ENCODE results near the gene BFSP1.

The BFSP1 gene

DNA sequence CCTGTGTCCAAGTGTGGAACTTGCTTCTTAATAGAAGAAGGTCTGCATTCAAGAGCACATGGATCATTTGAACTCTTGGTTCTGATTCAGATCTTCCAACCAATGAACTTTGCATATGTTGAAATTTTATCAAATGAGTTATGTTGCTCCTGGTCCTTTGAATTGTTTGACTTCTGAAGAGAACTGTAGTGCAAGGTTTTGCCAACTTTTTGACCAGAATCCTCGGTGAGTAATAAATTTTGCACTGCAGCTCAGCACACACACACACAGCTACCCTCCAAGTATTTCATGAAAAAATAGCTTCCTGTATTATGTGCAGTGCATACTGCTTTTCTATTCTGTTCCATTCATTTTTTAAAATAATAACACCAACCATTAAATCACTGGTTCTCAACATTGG, 67.5 kb downstream of the BFSP1 start:
- TF ChIP-seq BACH2 (CRISPR knock-in tag; IDR thresholded peaks at IDR 0.05; ENCODE audit: borderline replicate concordance) (no peak), SNAI2 (CRISPR knock-in tag; IDR thresholded peaks at IDR 0.05) (no peak), ZNF565 (CRISPR knock-in tag; conservative IDR thresholded peaks at IDR 0.05; ENCODE audit: low read depth) (no peak), ISL1 (CRISPR knock-in tag; IDR thresholded peaks at IDR 0.05) (no peak), ZFP30 (CRISPR knock-in tag; IDR thresholded peaks at IDR 0.05) (no peak), CSDC2 (CRISPR knock-in tag; IDR thresholded peaks at IDR 0.05) (no peak), ESRRG (CRISPR knock-in tag; IDR thresholded peaks at IDR 0.05) (no peak), ZC3H10 (CRISPR knock-in tag; IDR thresholded peaks at IDR 0.05) (no peak), PPARA (CRISPR knock-in tag; IDR thresholded peaks at IDR 0.05; ENCODE audit: borderline replicate concordance) (no peak), RARB (CRISPR knock-in tag; IDR thresholded peaks at IDR 0.05) (no peak), TCF4 (CRISPR knock-in tag; IDR thresholded peaks at IDR 0.05; ENCODE audit: borderline replicate concordance) (no peak), TOX (CRISPR knock-in tag; IDR thresholded peaks at IDR 0.05; ENCODE audit: borderline replicate concordance) (no peak), ZNF70 (CRISPR knock-in tag; IDR thresholded peaks at IDR 0.05) (no peak), OSR1 (CRISPR knock-in tag; IDR thresholded peaks at IDR 0.05) (no peak), GLIS3 (CRISPR knock-in tag; IDR thresholded peaks at IDR 0.05) (no peak), ZNF8 (CRISPR knock-in tag; IDR thresholded peaks at IDR 0.05) (no peak)
- TF ChIP-seq, protein P1, sequence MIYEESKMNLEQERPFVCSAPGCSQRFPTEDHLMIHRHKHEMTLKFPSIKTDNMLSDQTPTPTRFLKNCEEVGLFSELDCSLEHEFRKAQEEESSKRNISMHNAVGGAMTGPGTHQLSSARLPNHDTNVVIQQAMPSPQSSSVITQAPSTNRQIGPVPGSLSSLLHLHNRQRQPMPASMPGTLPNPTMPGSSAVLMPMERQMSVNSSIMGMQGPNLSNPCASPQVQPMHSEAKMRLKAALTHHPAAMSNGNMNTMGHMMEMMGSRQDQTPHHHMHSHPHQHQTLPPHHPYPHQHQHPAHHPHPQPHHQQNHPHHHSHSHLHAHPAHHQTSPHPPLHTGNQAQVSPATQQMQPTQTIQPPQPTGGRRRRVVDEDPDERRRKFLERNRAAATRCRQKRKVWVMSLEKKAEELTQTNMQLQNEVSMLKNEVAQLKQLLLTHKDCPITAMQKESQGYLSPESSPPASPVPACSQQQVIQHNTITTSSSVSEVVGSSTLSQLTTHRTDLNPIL (CRISPR knock-in tag; IDR thresholded peaks at IDR 0.05; ENCODE audit: low read depth), result no peak
- TF ChIP-seq, protein P2, sequence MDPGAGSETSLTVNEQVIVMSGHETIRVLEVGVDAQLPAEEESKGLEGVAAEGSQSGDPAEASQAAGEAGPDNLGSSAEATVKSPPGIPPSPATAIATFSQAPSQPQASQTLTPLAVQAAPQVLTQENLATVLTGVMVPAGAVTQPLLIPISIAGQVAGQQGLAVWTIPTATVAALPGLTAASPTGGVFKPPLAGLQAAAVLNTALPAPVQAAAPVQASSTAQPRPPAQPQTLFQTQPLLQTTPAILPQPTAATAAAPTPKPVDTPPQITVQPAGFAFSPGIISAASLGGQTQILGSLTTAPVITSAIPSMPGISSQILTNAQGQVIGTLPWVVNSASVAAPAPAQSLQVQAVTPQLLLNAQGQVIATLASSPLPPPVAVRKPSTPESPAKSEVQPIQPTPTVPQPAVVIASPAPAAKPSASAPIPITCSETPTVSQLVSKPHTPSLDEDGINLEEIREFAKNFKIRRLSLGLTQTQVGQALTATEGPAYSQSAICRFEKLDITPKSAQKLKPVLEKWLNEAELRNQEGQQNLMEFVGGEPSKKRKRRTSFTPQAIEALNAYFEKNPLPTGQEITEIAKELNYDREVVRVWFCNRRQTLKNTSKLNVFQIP (CRISPR knock-in tag; IDR thresholded peaks at IDR 0.05; ENCODE audit: borderline replicate concordance, low read depth), result no peak
- TF ChIP-seq, protein P3, sequence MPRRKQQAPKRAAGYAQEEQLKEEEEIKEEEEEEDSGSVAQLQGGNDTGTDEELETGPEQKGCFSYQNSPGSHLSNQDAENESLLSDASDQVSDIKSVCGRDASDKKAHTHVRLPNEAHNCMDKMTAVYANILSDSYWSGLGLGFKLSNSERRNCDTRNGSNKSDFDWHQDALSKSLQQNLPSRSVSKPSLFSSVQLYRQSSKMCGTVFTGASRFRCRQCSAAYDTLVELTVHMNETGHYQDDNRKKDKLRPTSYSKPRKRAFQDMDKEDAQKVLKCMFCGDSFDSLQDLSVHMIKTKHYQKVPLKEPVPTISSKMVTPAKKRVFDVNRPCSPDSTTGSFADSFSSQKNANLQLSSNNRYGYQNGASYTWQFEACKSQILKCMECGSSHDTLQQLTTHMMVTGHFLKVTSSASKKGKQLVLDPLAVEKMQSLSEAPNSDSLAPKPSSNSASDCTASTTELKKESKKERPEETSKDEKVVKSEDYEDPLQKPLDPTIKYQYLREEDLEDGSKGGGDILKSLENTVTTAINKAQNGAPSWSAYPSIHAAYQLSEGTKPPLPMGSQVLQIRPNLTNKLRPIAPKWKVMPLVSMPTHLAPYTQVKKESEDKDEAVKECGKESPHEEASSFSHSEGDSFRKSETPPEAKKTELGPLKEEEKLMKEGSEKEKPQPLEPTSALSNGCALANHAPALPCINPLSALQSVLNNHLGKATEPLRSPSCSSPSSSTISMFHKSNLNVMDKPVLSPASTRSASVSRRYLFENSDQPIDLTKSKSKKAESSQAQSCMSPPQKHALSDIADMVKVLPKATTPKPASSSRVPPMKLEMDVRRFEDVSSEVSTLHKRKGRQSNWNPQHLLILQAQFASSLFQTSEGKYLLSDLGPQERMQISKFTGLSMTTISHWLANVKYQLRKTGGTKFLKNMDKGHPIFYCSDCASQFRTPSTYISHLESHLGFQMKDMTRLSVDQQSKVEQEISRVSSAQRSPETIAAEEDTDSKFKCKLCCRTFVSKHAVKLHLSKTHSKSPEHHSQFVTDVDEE (CRISPR knock-in tag; IDR thresholded peaks at IDR 0.05), result no peak
- ATAC-seq, result no peak

DNA sequence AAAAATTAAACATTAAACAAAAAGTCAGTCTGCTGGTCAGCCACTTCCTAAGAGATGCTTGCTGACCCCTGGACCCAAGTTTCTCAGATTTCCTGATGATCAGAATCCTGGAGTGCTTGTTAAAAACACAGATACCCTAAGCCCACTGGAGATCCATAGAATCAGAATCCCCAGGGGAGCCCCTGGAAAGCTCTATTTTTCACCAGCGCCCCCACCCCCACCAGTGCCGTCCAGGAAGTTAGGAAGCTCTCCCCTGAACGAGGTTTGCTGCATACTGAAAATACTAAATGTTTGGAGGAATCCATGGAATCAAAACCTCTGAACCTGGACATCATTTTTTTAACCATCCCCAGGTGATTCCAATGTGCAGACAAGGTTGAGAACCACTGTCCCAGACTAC, 69.2 kb downstream of the BFSP1 start:
- TF ChIP-seq, protein P4, sequence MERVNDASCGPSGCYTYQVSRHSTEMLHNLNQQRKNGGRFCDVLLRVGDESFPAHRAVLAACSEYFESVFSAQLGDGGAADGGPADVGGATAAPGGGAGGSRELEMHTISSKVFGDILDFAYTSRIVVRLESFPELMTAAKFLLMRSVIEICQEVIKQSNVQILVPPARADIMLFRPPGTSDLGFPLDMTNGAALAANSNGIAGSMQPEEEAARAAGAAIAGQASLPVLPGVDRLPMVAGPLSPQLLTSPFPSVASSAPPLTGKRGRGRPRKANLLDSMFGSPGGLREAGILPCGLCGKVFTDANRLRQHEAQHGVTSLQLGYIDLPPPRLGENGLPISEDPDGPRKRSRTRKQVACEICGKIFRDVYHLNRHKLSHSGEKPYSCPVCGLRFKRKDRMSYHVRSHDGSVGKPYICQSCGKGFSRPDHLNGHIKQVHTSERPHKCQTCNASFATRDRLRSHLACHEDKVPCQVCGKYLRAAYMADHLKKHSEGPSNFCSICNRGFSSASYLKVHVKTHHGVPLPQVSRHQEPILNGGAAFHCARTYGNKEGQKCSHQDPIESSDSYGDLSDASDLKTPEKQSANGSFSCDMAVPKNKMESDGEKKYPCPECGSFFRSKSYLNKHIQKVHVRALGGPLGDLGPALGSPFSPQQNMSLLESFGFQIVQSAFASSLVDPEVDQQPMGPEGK (CRISPR knock-in tag; IDR thresholded peaks at IDR 0.05; ENCODE audit: borderline replicate concordance), result no peak
- TF ChIP-seq ZFP3 (CRISPR knock-in tag; IDR thresholded peaks at IDR 0.05) (no peak), ZNF70 (CRISPR knock-in tag; IDR thresholded peaks at IDR 0.05) (no peak), OSR1 (CRISPR knock-in tag; IDR thresholded peaks at IDR 0.05) (no peak), CSDC2 (CRISPR knock-in tag; IDR thresholded peaks at IDR 0.05) (no peak), TOX (CRISPR knock-in tag; IDR thresholded peaks at IDR 0.05; ENCODE audit: borderline replicate concordance) (no peak), PPARA (CRISPR knock-in tag; IDR thresholded peaks at IDR 0.05; ENCODE audit: borderline replicate concordance) (no peak), TCF4 (CRISPR knock-in tag; IDR thresholded peaks at IDR 0.05; ENCODE audit: borderline replicate concordance) (no peak), ZNF565 (CRISPR knock-in tag; conservative IDR thresholded peaks at IDR 0.05; ENCODE audit: low read depth) (no peak), ESRRG (CRISPR knock-in tag; IDR thresholded peaks at IDR 0.05) (no peak), GLIS3 (CRISPR knock-in tag; IDR thresholded peaks at IDR 0.05) (no peak), ARNTL (CRISPR knock-in tag; IDR thresholded peaks at IDR 0.05; ENCODE audit: borderline replicate concordance, low read depth) (no peak), ZNF8 (CRISPR knock-in tag; IDR thresholded peaks at IDR 0.05) (no peak), ZC3H10 (CRISPR knock-in tag; IDR thresholded peaks at IDR 0.05) (no peak)
- TF ChIP-seq, protein P2 (CRISPR knock-in tag; IDR thresholded peaks at IDR 0.05; ENCODE audit: borderline replicate concordance, low read depth), result no peak
- TF ChIP-seq, protein P1 (CRISPR knock-in tag; IDR thresholded peaks at IDR 0.05; ENCODE audit: low read depth), result no peak
- TF ChIP-seq, protein P3 (CRISPR knock-in tag; IDR thresholded peaks at IDR 0.05), result no peak
- ATAC-seq, result no peak

Measured in SK-N-SH treated with all-trans-retinoic acid at 6 μM for 48 hours (cell line).